Measurements from ENCODE around the gene PLCB4. TPM values are rescaled to one million over a fixed set of nuclear protein-coding genes. Genes with fewer than 3 reads are reported as not detected.

Gene PLCB4
- polyA plus RNA-seq, 1 experiment: 8.8 TPM

DNA sequence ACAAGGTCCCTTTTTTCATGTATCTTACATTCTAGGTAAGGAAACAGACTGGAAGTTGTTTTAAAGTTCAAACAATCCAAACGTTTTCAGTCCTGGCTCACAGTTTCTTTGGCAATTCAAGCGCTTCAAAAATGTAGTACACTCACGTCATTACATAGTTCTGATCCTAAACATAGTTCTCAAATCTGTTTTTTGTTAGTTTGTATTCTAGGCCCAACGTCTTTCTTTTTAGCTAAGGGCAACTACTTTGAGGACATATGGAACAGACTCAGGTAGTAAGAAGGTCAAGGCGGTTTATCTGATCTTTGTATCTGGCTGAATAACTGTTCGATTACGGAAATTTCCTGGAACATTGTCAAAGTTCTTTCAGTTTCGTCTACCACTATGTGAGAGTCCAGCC lies 36.9 kb upstream of the PLCB4 start:
- ChIA-PET CTCF (interaction anchor here (1.0 to 1.1 kb wide), 3 partner anchors 9 to 178 kb away, joined by 3 to 4 read pairs (median 3); no protein-coding TSS in a partner anchor), POLR2A (no interaction called here)
- Histone ChIP-seq H3K27me3 (ENCODE audit: control insufficient read depth, insufficient read depth, low read length) (no peaks in the 10 kb centered on the region), H3K4me3 (ENCODE audit: low read depth, low read length) (no peak overlapping the region), H3K36me3 (ENCODE audit: control insufficient read depth, insufficient read depth, low read length) (no peaks in the 10 kb centered on the region)
- DNase-seq (ENCODE audit: low read depth): no peak
- TF ChIP-seq, protein P1, sequence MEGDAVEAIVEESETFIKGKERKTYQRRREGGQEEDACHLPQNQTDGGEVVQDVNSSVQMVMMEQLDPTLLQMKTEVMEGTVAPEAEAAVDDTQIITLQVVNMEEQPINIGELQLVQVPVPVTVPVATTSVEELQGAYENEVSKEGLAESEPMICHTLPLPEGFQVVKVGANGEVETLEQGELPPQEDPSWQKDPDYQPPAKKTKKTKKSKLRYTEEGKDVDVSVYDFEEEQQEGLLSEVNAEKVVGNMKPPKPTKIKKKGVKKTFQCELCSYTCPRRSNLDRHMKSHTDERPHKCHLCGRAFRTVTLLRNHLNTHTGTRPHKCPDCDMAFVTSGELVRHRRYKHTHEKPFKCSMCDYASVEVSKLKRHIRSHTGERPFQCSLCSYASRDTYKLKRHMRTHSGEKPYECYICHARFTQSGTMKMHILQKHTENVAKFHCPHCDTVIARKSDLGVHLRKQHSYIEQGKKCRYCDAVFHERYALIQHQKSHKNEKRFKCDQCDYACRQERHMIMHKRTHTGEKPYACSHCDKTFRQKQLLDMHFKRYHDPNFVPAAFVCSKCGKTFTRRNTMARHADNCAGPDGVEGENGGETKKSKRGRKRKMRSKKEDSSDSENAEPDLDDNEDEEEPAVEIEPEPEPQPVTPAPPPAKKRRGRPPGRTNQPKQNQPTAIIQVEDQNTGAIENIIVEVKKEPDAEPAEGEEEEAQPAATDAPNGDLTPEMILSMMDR (IDR thresholded peaks at IDR 0.05; ENCODE audit: insufficient read depth, low read depth, low read length): no peak

DNA sequence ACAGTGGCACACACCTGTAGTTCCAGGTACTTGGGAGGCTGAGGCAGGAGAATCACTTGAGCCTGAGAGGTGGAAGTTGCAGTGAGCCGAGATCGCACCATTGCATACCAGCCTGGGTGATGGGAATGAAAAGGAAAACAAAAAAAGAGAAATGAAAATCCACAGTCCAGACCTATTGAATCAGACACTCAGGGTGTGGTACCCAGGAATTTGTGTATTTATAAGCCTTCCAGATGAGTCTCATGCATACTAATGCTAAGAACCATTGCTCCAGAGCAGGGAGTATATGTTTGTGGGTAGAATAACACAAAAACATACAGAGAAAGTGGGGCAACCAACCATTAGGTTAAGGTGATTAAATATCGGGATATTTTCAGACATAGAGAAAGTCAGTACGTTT lies 36.1 kb upstream of the PLCB4 start:
- Histone ChIP-seq H3K27me3 (ENCODE audit: control insufficient read depth, insufficient read depth, low read length) (no peaks in the 10 kb centered on the region), H3K4me3 (ENCODE audit: low read depth, low read length) (no peak overlapping the region), H3K36me3 (ENCODE audit: control insufficient read depth, insufficient read depth, low read length) (no peaks in the 10 kb centered on the region)
- ChIA-PET CTCF (interaction anchor here (1.0 kb wide), 1 partner anchor 13 kb away, joined by 3 read pairs; no protein-coding TSS in a partner anchor), POLR2A (no interaction called here)
- DNase-seq (ENCODE audit: low read depth): no peak
- TF ChIP-seq, protein P1 (IDR thresholded peaks at IDR 0.05; ENCODE audit: insufficient read depth, low read depth, low read length): no peak

DNA sequence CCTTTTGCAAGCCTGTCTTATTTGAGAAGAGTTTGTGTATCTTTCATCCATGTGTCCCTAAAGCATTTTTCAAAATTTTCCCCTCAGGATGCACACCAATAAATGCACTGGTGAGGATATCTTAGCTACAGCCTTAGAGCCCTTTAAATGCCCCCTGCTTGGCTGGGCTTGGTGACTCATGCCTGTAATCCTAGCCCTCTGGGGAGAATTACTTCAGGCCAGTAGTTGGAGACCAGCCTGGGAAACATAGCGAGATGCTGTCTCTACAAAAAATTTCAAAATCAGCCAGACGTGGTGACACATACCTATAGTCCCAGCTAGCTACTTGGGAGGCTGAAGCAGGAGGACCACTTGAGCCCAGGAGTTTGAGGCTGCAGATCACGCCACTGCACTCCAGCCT lies 33.8 kb upstream of the PLCB4 start:
- Histone ChIP-seq H3K36me3 (ENCODE audit: control insufficient read depth, insufficient read depth, low read length) (no peaks in the 10 kb centered on the region), H3K27me3 (ENCODE audit: control insufficient read depth, insufficient read depth, low read length) (no peaks in the 10 kb centered on the region), H3K4me3 (ENCODE audit: low read depth, low read length) (no peak overlapping the region)
- POLR2A ChIA-PET: no interaction called here
- peak; percentile 81 for DNase-seq (ENCODE audit: low read depth)
- CTCF ChIA-PET: interaction anchor here (1.1 kb wide), 1 partner anchor 18 kb away, joined by 3 read pairs; no protein-coding TSS in a partner anchor
- TF ChIP-seq, protein P1 (IDR thresholded peaks at IDR 0.05; ENCODE audit: insufficient read depth, low read depth, low read length): no peak

DNA sequence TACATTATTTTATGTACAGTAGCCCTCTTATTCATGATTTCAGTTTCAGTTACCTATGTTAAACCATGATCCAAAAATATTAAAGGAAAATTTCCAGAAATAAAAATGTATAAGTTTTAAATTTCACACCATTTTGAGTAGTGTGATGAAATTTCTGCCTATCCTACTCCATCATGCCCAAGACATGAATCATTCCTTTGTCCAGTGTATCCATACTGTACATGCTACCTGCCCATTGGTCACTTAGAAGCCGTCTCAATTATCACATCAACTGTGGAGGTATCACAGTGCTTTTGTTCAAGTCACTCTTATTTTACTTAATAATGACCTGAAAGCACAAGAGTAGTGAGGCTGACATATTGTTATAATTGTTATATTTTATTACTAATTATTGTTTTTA lies 32.3 kb upstream of the PLCB4 start:
- H3K27me3 ChIP-seq (ENCODE audit: control insufficient read depth, insufficient read depth, low read length): no peaks in the 10 kb centered on the region
- CTCF ChIA-PET: no interaction called here
- H3K4me3 ChIP-seq (ENCODE audit: low read depth, low read length): no peak overlapping the region
- TF ChIP-seq, protein P1 (IDR thresholded peaks at IDR 0.05; ENCODE audit: insufficient read depth, low read depth, low read length): no peak
- no peaks in the 10 kb centered on the region for H3K36me3 ChIP-seq (ENCODE audit: control insufficient read depth, insufficient read depth, low read length)
- DNase-seq (ENCODE audit: low read depth): no peak
- POLR2A ChIA-PET: no interaction called here

DNA sequence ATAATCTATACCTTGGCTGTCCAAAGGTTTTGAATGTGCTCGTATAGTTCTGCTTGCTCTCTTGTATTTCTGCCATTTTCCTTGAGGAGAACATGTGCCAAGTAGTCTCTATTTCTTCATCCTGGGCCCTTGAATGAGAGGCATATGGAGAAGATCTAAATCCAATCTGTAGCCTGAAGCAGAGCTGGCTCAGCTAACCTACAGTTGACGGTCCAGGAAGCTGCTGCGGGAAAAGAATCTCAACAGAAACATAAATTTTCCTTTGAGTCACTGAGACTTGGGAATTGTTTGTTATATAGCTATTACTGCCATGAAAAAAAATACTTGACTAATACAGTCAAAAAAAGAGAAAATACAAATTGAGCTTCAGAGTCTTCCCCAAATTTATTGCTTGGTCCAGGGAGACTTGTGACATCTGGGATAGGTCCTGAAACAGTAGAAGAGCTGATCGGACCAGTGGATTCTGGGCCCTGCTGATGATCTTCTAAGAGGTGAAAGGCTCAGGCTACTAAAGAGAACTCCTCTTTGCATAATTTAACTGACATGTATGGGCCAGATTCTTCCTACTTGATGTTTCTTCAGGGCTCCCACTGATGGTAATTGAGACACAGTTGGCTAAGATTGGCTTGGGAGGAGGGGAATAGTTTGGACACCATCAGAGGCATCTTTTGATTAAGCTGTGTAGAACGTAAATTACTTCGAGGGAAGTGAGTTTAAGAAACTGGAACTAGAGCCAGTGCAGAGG lies 29.9 kb upstream of the PLCB4 start:
- no peak overlapping the region for H3K4me3 ChIP-seq (ENCODE audit: low read depth, low read length)
- ChIA-PET CTCF (interaction anchor here (0.8 kb wide), 1 partner anchor 185 kb away, joined by 3 read pairs; no protein-coding TSS in a partner anchor), POLR2A (no interaction called here)
- no peaks in the 10 kb centered on the region for H3K27me3 ChIP-seq (ENCODE audit: control insufficient read depth, insufficient read depth, low read length)
- H3K36me3 ChIP-seq (ENCODE audit: control insufficient read depth, insufficient read depth, low read length): no peaks in the 10 kb centered on the region
- TF ChIP-seq, protein P1 (IDR thresholded peaks at IDR 0.05; ENCODE audit: insufficient read depth, low read depth, low read length): no peak
- DNase-seq (ENCODE audit: low read depth): no peak

Measured in BJ (cell line).